Uterus (tissue), 2 donors: Measurements from ENCODE around the gene ST6GALNAC4.

Source experiments
- POLR2A ChIP-seq, 2 donors: fragments of 450-650 bp; IDR thresholded peaks; one replicate each; pipeline ENCODE4 v1.6.1; 2016; ENCODE audit warnings: antibody characterized with exemption in 2 of 2, mild to moderate bottlenecking in 1 of 2, moderate library complexity in 1 of 2
- TF ChIP-seq, protein P1 (sequence below), 4 experiments: fragments of 200-600 bp in 2 of 4; fragments of 450-650 bp in 2 of 4; sonication (generic) in 2 of 4; IDR thresholded peaks; one replicate each; pipeline ENCODE4 v1.5.1; 2016 to 2019; ENCODE audit warnings: antibody characterized with exemption in 4 of 4, mild to moderate bottlenecking in 2 of 4, moderate library complexity in 1 of 4

DNA sequence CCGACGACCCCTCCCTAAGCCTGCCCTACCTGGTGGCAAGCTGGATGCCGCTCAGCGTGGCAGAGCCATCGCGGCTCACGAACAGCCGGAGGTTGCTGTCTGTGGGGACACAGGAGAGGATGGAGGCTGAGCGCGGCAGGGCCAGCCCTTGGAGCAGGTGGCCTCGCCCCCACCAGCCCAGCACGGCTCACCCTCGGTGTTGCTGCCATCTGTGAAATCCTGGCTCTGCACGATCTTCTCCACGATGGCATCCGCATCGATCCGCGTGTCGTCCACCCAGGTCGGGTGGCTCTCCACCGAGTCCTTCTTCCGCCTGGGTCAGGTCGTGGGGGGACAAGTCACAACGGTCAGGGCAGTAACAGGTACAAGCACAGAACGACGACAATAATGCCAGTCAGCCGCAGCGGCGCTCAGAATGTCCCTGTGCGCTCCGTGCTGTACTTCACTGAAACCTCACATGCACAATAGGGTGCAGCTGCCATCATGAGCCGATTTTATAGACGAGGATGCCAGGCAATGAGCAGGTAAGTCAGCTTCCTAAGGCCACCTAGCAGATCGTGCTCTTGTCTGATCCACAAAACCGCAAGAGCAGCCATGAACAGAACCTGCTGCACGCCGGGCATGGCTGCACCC lies 27.9 kb upstream of the ST6GALNAC4 start:
- TF ChIP-seq, protein P1, sequence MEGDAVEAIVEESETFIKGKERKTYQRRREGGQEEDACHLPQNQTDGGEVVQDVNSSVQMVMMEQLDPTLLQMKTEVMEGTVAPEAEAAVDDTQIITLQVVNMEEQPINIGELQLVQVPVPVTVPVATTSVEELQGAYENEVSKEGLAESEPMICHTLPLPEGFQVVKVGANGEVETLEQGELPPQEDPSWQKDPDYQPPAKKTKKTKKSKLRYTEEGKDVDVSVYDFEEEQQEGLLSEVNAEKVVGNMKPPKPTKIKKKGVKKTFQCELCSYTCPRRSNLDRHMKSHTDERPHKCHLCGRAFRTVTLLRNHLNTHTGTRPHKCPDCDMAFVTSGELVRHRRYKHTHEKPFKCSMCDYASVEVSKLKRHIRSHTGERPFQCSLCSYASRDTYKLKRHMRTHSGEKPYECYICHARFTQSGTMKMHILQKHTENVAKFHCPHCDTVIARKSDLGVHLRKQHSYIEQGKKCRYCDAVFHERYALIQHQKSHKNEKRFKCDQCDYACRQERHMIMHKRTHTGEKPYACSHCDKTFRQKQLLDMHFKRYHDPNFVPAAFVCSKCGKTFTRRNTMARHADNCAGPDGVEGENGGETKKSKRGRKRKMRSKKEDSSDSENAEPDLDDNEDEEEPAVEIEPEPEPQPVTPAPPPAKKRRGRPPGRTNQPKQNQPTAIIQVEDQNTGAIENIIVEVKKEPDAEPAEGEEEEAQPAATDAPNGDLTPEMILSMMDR (IDR thresholded peaks at IDR 0.05) = no peak
- no peak for TF ChIP-seq POLR2A (IDR thresholded peaks at IDR 0.05)
